Activated T-cell treated with anti-CD3 and anti-CD28 coated beads for 48 hours (primary cell): ENCODE data around the gene GLRA1.
"Not testable (repeated sequence)": the region's sequence is repeated elsewhere in the genome, so short reads cannot be mapped to it uniquely, and the experiment has no call there.

Experiments
- DNase-seq: peaks from one replicate; pipeline ENCODE4 v3.0.0-alpha.2; 2020; ENCODE audit warnings: low read depth

Gene GLRA1

DNA sequence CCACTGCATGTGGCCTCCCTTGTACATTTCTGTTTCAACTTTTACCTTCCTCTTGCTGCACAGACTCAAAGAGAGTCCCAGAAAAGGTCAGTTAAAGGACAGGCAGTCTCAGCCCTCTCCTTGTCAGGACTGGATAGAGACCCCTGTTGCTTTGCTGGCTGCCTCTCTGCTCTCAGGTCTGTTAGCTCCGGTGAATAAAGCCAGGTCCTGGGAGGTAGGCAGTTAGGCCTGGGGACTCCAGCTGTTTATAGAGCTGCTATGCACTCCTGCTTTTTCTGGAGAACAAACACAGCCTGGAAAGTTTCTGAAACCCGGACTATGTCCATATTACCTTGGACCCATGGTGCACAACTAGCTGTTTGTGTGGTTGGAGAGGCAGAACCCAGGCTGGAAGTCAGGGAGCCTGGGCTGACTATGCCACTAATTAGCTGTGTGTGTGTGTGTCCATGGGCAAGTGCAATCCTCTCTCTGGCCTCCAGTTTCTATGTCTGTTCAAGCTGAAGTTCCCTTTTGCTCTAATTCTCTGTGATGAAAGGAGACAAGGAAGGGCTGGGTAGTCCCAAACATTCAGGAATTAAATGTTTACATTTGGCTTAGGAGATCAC is 42.9 kb downstream of the GLRA1 start:
- no peak for DNase-seq

GRCh38 chr5:151880324-151880723 is 44.3 kb downstream of the GLRA1 start:
- DNase-seq = no peak

- no peak for DNase-seq
These were observed 51.0 kb downstream of the GLRA1 start for GRCh38 chr5:151873701-151874100.

- no peak for DNase-seq
These were observed 52.0 kb downstream of the GLRA1 start for GRCh38 chr5:151872701-151873100.

DNA sequence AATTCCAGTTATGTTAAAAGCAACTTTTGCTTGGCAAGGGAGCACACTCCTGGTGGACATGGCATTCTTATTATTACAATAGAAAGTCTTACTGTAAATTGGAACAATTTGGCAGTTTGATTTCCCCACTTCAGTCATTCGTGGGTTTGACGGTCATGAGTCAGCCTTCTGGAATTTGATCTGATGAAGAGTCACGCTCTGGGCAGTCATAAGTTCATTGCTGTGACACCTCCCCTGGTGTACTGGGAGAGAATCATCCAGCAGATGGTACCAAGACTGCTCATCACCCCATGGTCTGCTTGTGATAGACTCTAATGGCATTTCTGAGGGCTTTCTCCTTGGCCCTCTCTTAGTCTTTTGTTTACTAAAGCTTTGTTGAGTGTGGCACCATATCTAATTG is 53.8 kb downstream of the GLRA1 start:
- no peak for DNase-seq

DNA sequence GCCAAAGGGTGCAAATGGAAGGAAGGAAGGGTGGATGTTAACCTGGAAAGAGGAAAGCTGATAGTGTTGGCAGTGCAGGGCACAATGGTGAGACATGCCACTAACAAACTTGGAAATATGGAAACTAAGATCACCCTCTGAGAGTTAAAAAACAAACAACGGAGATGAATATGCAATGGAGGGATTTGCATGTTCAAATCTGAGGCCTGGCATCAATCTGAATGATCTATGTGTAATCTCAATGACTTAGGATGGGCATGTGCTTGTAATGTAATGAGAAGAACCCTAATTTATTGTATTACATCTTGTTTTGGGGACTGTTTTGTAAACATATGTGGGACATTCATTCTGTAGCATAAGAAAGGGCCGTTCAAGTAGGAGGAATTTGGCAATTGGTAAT is 54.4 kb downstream of the GLRA1 start:
- DNase-seq = no peak

DNA sequence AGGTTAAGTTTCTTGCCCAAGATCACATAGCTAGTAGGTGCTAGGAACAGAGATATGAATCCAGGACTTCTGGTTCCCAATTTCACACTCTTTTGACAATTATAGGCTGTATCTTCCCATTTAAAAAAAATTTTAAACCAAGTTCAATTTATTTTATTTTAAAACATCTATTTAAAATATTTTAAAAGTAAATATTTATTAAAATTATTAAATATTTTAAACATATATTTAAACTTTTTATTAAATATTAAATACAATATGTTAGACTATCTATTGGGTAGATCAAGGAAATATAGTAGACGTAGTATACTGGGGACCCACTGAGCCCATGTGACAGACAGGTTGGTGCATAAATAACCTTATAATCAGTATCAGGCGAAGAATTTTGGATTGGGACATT is 54.8 kb downstream of the GLRA1 start:
- DNase-seq = no peak

GRCh38 chr5:151868451-151868850 is 56.2 kb downstream of the GLRA1 start:
- DNase-seq = no peak

DNA sequence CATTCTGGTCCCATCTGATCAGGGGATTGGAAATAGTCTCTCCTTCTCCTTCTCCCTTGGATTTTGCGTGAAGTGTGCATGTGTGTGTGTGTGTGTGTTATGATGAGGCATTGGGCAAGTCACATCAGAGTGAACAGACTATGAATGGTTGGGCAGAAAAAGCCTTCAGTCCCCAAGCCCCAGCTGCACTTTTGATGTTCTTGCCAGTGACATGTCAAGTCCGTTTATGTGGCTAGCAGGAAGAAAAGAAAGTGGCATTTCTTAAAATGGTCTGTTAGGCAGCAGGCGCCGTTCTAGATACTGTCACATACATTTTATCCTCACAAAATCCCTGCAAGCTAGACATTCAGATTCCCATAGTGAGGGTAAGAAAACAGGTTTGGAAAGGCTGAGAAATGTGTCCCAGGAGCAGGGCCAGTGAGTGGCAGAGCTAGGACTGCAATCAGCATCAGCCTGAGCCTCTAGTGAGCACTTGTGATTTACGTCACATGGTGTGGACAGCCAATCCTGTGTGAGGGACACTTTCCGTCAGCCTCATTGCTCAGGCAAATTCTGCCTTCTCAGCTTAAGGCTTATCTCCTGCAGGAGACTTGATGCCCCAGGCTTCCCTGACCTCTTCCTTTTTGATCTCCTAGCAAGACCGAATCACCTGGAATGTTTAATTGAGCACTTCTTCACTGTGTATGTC is 60.4 kb downstream of the GLRA1 start:
- DNase-seq = no peak

DNA sequence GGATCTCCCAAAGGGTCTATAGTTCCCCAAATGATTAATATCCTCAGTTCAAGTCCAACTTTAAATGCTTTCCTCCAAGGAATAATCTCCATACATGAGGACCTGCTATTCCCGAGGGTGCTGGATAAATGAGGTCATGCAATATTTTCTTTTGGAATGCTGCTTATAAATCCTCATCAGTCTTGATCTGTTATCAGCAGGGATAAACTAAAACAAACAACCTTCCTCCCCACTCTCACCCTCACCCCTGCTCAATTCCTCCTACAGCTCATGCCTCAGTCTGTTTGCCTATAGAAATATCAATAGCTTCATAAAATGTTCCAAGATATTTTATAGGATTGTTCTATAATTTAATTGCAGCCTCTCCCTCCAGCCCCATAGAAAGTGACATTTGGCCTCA is 61.1 kb downstream of the GLRA1 start:
- DNase-seq = no peak

GRCh38 chr5:151862811-151863472 is 61.7 kb downstream of the GLRA1 start:
- DNase-seq = no peak

DNA sequence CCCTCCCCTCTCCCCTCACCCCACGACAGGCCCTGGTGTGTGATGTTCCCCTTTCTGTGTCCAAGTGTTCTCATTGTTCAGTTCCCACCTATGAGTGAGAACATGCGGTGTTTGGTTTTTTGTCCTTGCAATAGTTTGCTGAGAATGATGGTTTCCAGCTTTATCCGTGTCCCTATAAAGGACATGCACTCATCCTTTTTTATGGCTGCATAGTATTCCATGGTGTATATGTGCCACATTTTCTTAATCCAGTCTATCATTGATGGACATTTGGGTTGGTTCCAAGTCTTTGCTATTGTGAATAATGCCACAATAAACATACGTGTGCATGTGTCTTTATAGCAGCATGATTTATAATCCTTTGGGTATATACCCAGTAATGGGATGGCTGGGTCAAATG is 63.8 kb downstream of the GLRA1 start:
- not testable (repeated sequence) for DNase-seq

DNA sequence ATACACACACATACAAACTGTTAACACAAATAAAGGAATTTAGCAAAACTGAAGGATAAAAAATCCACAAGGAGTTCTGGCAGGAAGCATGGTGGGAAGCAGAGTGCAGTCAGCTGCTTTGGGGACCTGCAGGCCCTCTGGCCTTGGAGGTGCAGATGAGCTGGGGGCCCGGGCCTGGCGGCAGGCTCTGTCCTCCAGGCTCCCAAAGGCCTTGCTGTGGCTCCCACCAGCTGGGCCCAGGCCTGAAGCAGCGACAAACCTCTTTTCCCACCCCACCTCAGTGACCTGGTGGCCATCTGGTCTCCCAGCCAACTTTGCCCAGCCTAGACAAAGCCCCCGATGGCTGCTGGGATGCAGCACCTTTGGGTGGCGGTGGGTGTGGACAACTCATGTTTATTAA is 67.8 kb downstream of the GLRA1 start:
- DNase-seq = no peak

GRCh38 chr5:151855701-151856100 is 69.0 kb downstream of the GLRA1 start:
- DNase-seq = no peak

GRCh38 chr5:151847871-151848270 is 76.8 kb downstream of the GLRA1 start:
- no peak for DNase-seq

GRCh38 chr5:151846765-151847164 is 77.9 kb downstream of the GLRA1 start:
- DNase-seq = no peak

GRCh38 chr5:151832843-151833242 is 91.8 kb downstream of the GLRA1 start:
- DNase-seq = not testable (repeated sequence)

DNA sequence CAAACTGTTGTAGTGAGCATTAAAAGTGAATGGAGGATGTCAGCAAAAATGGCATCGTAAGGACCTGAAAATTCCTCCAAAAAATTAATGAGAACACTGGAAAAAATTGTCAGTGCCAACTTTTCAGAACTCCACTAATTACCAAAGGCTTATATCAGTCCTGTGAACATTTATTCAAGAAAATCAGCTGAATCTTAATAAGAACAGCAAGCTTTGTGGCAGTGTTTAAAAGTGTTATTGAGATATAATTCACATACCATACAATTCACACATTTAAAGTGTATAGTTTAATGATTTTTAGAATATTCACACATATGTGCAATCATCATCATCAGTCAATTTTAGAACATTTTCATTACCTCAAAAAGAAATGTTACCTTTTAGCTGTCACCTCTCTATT is 95.3 kb downstream of the GLRA1 start:
- no peak for DNase-seq

DNA sequence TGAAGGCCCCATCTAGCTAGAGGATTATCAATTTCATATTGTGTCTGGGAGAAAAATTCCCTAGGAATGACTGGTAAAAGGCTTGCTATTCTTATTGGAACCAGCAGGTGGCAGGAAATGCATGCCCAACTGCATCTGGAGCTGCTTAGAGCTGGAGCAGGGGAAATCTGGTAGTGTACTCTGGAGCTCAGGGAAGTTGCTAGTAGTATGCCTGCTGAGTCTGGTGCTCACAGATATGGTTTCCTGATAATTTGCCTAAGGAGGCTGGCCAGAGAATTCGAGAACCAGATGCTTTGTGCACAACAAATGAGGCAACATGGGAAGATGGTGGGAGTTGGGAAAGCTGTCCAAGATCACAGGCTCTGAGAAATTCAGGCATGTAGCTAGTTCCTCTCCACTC is 99.2 kb downstream of the GLRA1 start:
- peak; percentile 3 for DNase-seq

- DNase-seq = no peak
These were observed 102.5 kb downstream of the GLRA1 start for GRCh38 chr5:151822141-151822540.

DNA sequence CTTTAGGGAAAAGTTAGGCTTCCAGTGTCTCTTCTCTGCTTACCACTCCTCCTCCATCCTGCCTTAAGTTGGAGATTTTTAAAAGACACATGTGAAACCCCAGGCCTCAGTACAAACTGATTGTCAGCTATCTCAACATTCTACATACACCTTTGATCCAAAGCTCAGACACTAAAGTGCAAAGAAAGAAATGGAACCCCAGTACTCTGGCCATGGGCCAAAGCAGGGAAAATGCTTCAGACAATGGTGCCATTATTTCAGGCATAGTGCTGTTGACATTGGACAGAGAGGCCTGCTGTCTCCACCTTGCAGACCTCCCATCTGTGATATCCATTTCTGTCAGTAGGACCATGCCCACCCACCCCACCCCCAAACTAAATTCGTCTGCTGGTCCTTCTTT is 103.7 kb downstream of the GLRA1 start:
- DNase-seq = no peak

DNA sequence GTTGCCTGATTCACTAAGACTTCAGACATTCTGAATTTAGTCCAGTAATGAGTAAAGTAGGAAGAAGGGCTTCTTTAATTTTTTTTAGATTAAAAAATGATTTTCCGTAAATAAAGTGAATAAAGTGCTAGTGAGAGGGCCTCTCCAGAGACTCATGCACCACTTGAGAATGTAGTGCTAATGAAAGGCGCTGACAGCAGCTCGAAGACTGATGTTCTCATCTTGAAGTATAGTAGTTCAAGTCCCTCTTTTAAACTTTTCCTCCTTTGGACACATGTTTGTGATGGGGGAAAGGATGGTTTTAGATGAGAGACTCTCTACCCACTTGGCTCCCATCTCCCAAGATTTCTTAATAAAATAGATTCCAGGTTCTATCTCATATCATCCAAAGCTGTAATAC is 104.4 kb downstream of the GLRA1 start:
- DNase-seq = no peak

DNA sequence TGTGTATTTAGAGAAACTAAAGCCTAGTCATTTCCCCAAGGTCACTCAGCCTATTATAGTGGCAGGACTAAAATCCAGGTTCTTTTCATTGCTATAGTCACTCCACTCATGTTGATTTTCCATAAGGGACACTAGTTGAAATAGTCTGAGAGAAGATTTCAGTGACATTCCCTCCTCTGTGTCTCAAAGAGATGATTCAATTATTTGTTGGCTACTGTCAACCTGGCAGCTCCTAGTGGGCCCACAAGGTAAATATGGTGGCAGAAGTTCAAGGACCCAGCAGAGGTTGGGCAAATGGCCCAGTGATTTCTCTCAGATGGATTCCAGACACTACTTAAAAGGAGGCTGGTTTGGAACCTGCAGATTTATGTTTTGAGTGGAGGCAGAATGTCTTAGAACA is 104.8 kb downstream of the GLRA1 start:
- no peak for DNase-seq

DNA sequence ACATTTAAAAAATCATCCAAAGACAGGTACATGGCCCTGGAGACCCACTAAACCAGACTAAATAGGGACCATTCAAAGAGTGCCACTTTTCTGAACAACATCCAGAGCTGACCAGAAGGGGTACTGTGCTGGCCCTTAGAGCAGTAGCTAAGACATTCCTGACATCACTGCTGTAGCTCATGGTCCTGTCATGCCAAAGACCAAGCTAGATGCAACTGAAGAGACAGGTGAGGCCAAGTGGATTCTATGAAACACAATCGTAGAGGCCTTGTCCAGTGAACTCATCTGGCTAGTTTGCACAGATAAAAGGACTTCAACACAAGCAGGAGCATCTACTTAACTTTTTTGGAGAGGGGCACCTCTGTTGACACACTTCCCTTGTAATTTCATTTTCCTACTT is 109.6 kb downstream of the GLRA1 start:
- DNase-seq = no peak
